ENCODE results near the gene ZNF607. TPM values are rescaled to one million over a fixed set of nuclear protein-coding genes. Genes with fewer than 3 reads are reported as not detected.
A peak's percentile ranks its signal among the peaks of the same experiment; 100 is the strongest.

ZNF607 gene
- total RNA-seq, 1 donor from 2014 or later: 6.3 TPM

DNA sequence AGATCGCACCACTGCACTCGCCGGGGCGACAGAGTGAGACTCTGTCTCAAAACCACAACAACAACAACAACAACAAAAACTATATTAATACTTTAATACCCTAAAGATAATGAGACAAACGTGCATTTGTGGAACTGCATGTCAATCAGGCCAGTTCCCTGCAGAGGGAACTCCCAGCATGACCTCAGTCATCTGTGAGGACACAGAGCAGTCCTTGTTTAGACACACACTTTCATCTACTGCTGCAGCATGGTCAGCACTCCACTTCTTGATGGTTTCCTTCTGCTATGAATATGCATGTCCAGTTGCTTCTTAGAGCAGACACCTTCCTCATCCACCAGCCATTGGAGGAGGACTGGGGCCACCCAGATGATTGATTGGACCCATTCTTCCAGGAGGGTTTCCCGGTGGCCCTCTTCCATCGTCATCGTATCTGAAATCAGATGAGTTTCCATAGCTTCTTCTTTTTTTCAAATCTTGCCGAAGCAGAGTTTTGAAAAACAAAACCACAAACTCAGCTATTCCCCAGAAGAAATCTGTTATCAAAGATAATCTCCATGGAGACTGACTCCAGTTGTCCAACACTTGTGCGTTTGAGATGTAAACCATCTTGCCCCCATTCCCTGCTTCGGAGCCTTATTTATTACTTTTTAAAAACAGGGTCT, 26.5 kb downstream of the ZNF607 start:
- no peaks in the 10 kb centered on the region for H3K4me1 Mint-ChIP-seq (ENCODE audit: low read depth, unreplicated experiment)
- Histone ChIP-seq H3K4me1 (ENCODE audit: insufficient read depth, low read length) (no peaks in the 10 kb centered on the region), H3K4me2 (ENCODE audit: low read length) (no peak overlapping the region), H3K9ac (ENCODE audit: low read length) (no peak overlapping the region), H3K4me3 (ENCODE audit: insufficient read depth, low read depth, low read length) (no peak overlapping the region), H2AFZ (ENCODE audit: low read depth, low read length) (peak overlapping the region; percentile 1), H3K79me2 (ENCODE audit: insufficient read depth, low read length) (no peaks in the 10 kb centered on the region), H4K20me1 (ENCODE audit: insufficient read depth, low read length) (no peaks in the 10 kb centered on the region), H3K27me3 (ENCODE audit: insufficient read depth, low read length) (no peaks in the 10 kb centered on the region), H3K36me3 (ENCODE audit: insufficient read depth, low read length) (no peaks in the 10 kb centered on the region), H3K9me3 (ENCODE audit: insufficient read depth, low read depth, low read length) (peaks cover 15% of the 10 kb centered on the region), H3K27ac (ENCODE audit: low read depth, low read length) (no peak overlapping the region)
- H3K27ac Mint-ChIP-seq (ENCODE audit: unreplicated experiment): no peak overlapping the region
- no peaks in the 10 kb centered on the region for H3K27me3 Mint-ChIP-seq (ENCODE audit: low read depth, unreplicated experiment)
- H3K36me3 Mint-ChIP-seq (ENCODE audit: low read depth, unreplicated experiment): peaks cover 27% of the 10 kb centered on the region
- FAIRE-seq (no peak), DNase-seq (ENCODE audit: low read depth) (no peak)
- TF ChIP-seq, protein P1, sequence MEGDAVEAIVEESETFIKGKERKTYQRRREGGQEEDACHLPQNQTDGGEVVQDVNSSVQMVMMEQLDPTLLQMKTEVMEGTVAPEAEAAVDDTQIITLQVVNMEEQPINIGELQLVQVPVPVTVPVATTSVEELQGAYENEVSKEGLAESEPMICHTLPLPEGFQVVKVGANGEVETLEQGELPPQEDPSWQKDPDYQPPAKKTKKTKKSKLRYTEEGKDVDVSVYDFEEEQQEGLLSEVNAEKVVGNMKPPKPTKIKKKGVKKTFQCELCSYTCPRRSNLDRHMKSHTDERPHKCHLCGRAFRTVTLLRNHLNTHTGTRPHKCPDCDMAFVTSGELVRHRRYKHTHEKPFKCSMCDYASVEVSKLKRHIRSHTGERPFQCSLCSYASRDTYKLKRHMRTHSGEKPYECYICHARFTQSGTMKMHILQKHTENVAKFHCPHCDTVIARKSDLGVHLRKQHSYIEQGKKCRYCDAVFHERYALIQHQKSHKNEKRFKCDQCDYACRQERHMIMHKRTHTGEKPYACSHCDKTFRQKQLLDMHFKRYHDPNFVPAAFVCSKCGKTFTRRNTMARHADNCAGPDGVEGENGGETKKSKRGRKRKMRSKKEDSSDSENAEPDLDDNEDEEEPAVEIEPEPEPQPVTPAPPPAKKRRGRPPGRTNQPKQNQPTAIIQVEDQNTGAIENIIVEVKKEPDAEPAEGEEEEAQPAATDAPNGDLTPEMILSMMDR (IDR thresholded peaks at IDR 0.05; ENCODE audit: insufficient read depth, low read depth, low read length): no peak
- no peak for TF ChIP-seq EZH2 (IDR thresholded peaks at IDR 0.05; ENCODE audit: insufficient read depth, low read length)
- no peak overlapping the region for H3K4me3 Mint-ChIP-seq (ENCODE audit: unreplicated experiment)
- H3K9me3 Mint-ChIP-seq (ENCODE audit: unreplicated experiment): peaks cover 33% of the 10 kb centered on the region

DNA sequence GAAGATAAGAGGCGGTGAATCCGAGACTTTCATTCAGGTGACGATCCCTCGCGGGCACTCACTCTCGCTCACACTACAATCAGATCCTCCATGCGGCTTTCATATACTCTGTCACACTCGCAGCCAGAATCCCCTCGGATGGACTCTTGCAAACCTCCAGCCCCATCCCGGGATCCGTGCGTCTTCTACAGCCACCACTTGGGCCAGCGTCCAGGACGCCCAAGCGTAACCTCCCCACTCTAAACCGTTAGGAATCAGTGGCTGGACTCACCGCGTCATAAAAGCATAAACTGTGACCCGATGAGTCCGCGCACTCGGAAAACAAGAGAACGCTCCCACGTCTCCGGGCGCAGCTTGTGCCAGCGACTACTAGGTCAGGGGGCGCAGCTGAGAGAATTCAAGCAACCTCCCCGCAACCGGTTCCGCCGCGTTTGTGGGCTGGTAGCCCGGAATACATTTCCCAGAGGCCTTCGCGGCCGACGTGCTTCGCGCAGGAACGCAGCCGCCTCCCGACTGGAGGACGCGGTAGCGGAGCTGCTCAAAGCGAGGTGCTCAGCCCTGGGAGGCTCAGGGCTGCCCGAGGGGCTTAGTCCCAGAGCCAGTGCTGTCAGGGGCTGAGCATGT, 27.6 kb downstream of the ZNF607 start:
- Histone ChIP-seq H3K9ac (ENCODE audit: low read length) (peak overlapping the region; percentile 82), H3K4me2 (ENCODE audit: low read length) (peak overlapping the region; percentile 86), H3K27me3 (ENCODE audit: insufficient read depth, low read length) (no peaks in the 10 kb centered on the region), H3K9me3 (ENCODE audit: insufficient read depth, low read depth, low read length) (peaks cover 10% of the 10 kb centered on the region), H3K79me2 (ENCODE audit: insufficient read depth, low read length) (no peaks in the 10 kb centered on the region), H3K4me1 (ENCODE audit: insufficient read depth, low read length) (no peaks in the 10 kb centered on the region), H2AFZ (ENCODE audit: low read depth, low read length) (peak overlapping the region; percentile 91), H3K27ac (ENCODE audit: low read depth, low read length) (peak overlapping the region; percentile 43), H3K4me3 (ENCODE audit: insufficient read depth, low read depth, low read length) (peak overlapping the region; percentile 63), H3K36me3 (ENCODE audit: insufficient read depth, low read length) (no peaks in the 10 kb centered on the region), H4K20me1 (ENCODE audit: insufficient read depth, low read length) (no peaks in the 10 kb centered on the region)
- peaks cover 17% of the 10 kb centered on the region for H3K36me3 Mint-ChIP-seq (ENCODE audit: low read depth, unreplicated experiment)
- peaks cover 31% of the 10 kb centered on the region for H3K9me3 Mint-ChIP-seq (ENCODE audit: unreplicated experiment)
- FAIRE-seq (peak; percentile 55), DNase-seq (ENCODE audit: low read depth) (peak; percentile 81)
- H3K4me1 Mint-ChIP-seq (ENCODE audit: low read depth, unreplicated experiment): no peaks in the 10 kb centered on the region
- peak overlapping the region; percentile 84 for H3K27ac Mint-ChIP-seq (ENCODE audit: unreplicated experiment)
- peak overlapping the region; percentile 96 for H3K4me3 Mint-ChIP-seq (ENCODE audit: unreplicated experiment)
- H3K27me3 Mint-ChIP-seq (ENCODE audit: low read depth, unreplicated experiment): no peaks in the 10 kb centered on the region
- TF ChIP-seq, protein P1 (IDR thresholded peaks at IDR 0.05; ENCODE audit: insufficient read depth, low read depth, low read length): no peak
- no peak for TF ChIP-seq EZH2 (IDR thresholded peaks at IDR 0.05; ENCODE audit: insufficient read depth, low read length)

DNA sequence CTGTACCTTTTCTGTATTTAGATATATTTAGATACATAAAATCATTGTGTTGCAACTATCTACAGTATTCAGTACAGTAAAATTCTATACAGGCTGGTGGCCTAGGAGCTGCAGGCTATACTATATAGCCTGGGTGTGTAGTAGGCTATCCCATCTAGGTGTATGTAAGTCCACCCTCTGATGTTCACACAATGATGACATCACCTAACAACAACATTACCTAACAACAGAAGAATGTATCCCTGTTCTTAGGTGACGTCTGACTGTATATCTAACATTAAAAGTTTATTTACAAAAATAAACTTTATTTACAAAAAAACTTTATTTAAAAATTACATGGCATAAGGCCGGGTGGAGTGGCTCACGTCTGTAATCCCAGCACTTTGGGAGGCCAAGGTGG, 36.0 kb downstream of the ZNF607 start:
- TF ChIP-seq, protein P1 (IDR thresholded peaks at IDR 0.05; ENCODE audit: insufficient read depth, low read depth, low read length): no peak
- TF ChIP-seq EZH2 (IDR thresholded peaks at IDR 0.05; ENCODE audit: insufficient read depth, low read length): no peak
- H2AFZ ChIP-seq (ENCODE audit: low read depth, low read length): no peak overlapping the region
- no peak overlapping the region for H3K4me2 ChIP-seq (ENCODE audit: low read length)
- Mint-ChIP-seq H3K27me3 (ENCODE audit: low read depth, unreplicated experiment) (no peaks in the 10 kb centered on the region), H3K36me3 (ENCODE audit: low read depth, unreplicated experiment) (peaks cover 12% of the 10 kb centered on the region), H3K4me3 (ENCODE audit: unreplicated experiment) (no peak overlapping the region), H3K4me1 (ENCODE audit: low read depth, unreplicated experiment) (no peaks in the 10 kb centered on the region), H3K27ac (ENCODE audit: unreplicated experiment) (no peak overlapping the region), H3K9me3 (ENCODE audit: unreplicated experiment) (peaks cover 20% of the 10 kb centered on the region)
- no peaks in the 10 kb centered on the region for H3K27me3 ChIP-seq (ENCODE audit: insufficient read depth, low read length)
- no peak overlapping the region for H3K27ac ChIP-seq (ENCODE audit: low read depth, low read length)
- no peak for DNase-seq (ENCODE audit: low read depth)
- H3K4me3 ChIP-seq (ENCODE audit: insufficient read depth, low read depth, low read length): no peak overlapping the region
- no peaks in the 10 kb centered on the region for H3K79me2 ChIP-seq (ENCODE audit: insufficient read depth, low read length)
- no peak for FAIRE-seq
- H4K20me1 ChIP-seq (ENCODE audit: insufficient read depth, low read length): no peaks in the 10 kb centered on the region
- H3K36me3 ChIP-seq (ENCODE audit: insufficient read depth, low read length): no peaks in the 10 kb centered on the region
- H3K4me1 ChIP-seq (ENCODE audit: insufficient read depth, low read length): no peaks in the 10 kb centered on the region
- H3K9me3 ChIP-seq (ENCODE audit: insufficient read depth, low read depth, low read length): peaks cover 6% of the 10 kb centered on the region
- H3K9ac ChIP-seq (ENCODE audit: low read length): no peak overlapping the region
